Activated CD8-positive, alpha-beta memory T cell treated with anti-CD3 and anti-CD28 coated beads for 36 hours (primary cell): ENCODE data around the gene KRT40. TPM values are rescaled to one million over a fixed set of nuclear protein-coding genes. Genes with fewer than 3 reads are reported as not detected.

ENCODE experiments used
- CTCF ChIA-PET: fragments of 350-600 bp; sonication (Branson Sonifier 250); formaldehyde crosslinking; loops from one replicate; lab custom pipeline; 2021; ENCODE audit warnings: antibody characterized with exemption; lab: Charles Lee
- POLR2A ChIA-PET: fragments of 350-600 bp; sonication (Branson Sonifier 250); formaldehyde crosslinking; loops from one replicate; lab custom pipeline; 2021; ENCODE audit warnings: antibody characterized with exemption; lab: Charles Lee
- total RNA-seq, 2 experiments: library from RNA; stranded (reverse); gene quantifications; one replicate each; pipeline ENCODE4 v1.2.3, GENCODE V29; 2021

The KRT40 gene
- not detected for total RNA-seq

- POLR2A ChIA-PET: no interaction called here
- CTCF ChIA-PET: no interaction called here
These were observed at the start of gene KRT40 for GRCh38 chr17:40984226-40984625. KRT40 (minus strand) TSS chr17:40984326; CDS start chr17:40984273, 53 bp downstream.

- ChIA-PET CTCF (interaction anchor here (1.2 kb wide), 1 partner anchor 9 kb away, joined by 3 read pairs; no protein-coding TSS in a partner anchor), POLR2A (no interaction called here)
These were observed 45.6 kb upstream of the KRT40 start, which contains the start of gene KRTAP1-4 for GRCh38 chr17:41029633-41030245. KRTAP1-4 (minus strand) TSS chr17:41030195; CDS start chr17:41030078, 117 bp downstream.

DNA sequence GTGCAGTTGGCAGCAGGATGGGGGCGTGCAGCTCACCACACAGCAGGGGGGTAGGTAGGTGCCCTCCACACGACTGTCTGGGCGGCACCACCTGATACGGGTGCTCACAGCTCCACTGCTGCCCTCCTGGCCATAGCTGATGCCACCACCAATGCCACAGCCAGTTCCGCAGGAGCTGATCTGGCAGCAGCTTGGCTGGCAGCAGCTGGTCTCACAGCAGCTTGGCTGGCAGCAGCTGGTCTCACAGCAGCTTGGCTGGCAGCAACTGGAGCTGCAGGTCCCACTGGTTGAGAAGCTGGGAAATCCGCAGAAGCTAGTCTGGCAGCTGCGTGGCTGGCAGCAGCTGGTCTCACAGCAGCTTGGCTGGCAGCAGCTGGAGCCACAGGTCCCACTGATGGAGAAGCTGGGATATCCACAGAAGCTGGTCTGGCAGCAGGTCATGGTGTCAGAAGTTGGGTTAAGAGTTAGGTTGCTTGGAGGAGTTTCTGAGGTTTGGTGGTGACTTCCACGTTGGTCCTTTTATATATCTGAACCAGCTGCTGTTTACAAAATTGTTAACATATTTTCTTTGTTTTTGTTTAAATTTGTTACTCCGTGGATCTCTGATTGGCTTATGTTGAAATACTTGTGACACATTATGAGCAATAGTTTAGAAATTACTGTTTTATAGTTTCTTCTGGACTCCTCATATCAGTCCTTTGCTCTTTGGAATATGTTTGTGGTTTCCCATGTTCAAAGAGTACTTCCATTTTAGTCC is 42.8 kb upstream of the KRT40 start, which contains the start of gene KRTAP1-5:
Gene KRTAP1-5, minus strand, starts transcription at position 494 of the 757 bp plus-strand sequence. Its CDS starts 53 bp downstream, at position 441.
- POLR2A ChIA-PET: no interaction called here
- CTCF ChIA-PET: interaction anchor here (0.7 kb wide), 1 partner anchor 18 kb away, joined by 3 read pairs; the partner anchor contains the start of gene KRTAP3-1

DNA sequence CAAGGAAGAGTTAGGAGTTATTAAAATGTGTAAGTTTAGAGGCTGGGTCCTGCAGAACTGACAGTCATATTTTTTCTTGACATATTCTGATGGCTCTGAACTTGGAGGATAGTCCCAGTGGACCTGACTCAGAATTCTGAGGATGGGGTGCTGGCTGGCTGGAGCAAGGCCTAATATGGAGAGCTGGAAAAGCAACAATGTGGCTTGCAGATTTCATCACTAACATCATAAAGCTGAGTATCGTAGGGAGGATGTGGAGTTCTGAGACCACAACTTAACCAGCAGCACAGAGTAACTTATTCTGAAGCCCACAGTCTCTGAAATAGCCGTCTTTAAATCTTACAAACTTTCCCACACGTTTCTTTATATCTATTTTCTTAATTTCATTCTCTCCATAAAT is 40.6 kb upstream of the KRT40 start:
- ChIA-PET CTCF (no interaction called here), POLR2A (no interaction called here)

- ChIA-PET CTCF (interaction anchor here (1.3 kb wide), 1 partner anchor 9 kb away, joined by 3 read pairs; no protein-coding TSS in a partner anchor), POLR2A (no interaction called here)
These were observed 36.2 kb upstream of the KRT40 start for GRCh38 chr17:41020336-41020735.

- ChIA-PET POLR2A (no interaction called here), CTCF (no interaction called here)
These were observed 35.3 kb upstream of the KRT40 start for GRCh38 chr17:41019415-41019814.

- ChIA-PET CTCF (no interaction called here), POLR2A (no interaction called here)
These were observed 34.4 kb upstream of the KRT40 start for GRCh38 chr17:41018541-41018940.

- POLR2A ChIA-PET: no interaction called here
- CTCF ChIA-PET: interaction anchor here (0.5 kb wide), 1 partner anchor 88 kb away, joined by 3 read pairs; no protein-coding TSS in a partner anchor
These were observed 32.6 kb upstream of the KRT40 start for GRCh38 chr17:41016578-41017215.

- CTCF ChIA-PET: no interaction called here
- POLR2A ChIA-PET: no interaction called here
These were observed 31.3 kb upstream of the KRT40 start for GRCh38 chr17:41015454-41015853.

DNA sequence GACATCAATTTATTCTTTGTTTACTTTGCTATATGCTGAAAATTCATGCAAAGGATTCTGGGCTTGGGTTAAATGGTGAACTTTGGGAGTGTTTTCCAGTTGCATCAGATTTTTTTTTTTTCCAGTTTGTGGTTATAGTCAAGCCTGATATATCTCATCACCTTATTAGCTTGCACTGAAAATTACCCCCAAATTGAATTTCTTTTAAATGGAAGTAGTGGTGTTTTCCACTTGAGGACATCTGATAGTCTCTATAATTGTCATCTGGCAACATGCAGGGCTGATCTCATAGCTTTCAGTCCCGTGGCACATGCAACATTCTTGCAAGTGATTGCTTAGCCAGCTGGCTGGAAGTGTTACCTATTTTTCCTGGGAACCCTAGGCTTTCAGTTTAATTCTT is 29.5 kb upstream of the KRT40 start:
- POLR2A ChIA-PET: no interaction called here
- CTCF ChIA-PET: no interaction called here

DNA sequence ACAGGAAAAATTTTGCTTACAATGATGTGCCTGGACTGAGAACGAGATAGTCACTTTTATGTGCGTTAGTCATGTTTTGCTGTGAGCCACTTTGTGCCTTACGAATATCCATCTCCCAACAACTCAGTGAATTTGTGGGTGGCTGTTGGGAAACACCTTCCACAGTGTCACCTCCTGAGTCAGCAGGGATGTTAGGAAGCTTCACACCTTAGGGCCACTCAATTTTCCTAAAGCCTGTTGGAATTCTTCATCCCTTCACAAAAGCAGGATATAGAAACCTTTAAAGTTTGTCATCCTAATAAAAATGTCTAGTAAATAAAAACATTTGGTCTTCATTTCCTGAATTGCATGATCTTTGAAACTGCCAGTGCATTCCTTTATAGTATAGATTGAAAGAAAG is 29.1 kb upstream of the KRT40 start:
- ChIA-PET POLR2A (no interaction called here), CTCF (no interaction called here)

GRCh38 chr17:41012326-41013120 is 28.4 kb upstream of the KRT40 start:
- ChIA-PET CTCF (no interaction called here), POLR2A (no interaction called here)

- CTCF ChIA-PET: no interaction called here
- POLR2A ChIA-PET: no interaction called here
These were observed 26.3 kb upstream of the KRT40 start for GRCh38 chr17:41010441-41010840.

DNA sequence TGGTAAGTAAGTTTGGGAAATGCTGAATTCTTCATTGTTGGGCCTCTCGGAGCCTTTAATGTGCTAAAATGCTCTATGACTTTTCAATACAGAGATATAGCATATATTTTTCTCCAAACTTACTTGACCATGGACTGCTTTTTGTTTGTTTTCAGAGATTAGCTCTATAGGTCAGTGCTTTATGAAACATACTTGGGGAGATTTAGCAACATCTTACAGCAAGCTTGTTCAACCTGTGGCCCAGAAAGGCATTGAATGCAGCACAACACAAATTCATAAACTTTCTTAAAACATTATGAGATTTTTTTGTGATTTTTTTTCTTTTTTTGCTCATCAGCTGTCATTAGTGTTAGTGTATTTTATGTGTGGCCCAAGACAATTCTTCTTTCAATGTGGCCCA is 25.8 kb upstream of the KRT40 start:
- POLR2A ChIA-PET: no interaction called here
- CTCF ChIA-PET: interaction anchor here (1.0 kb wide), 1 partner anchor 17 kb away, joined by 3 read pairs; the partner anchor contains the start of gene KRTAP1-5

- ChIA-PET CTCF (interaction anchor here (1.0 kb wide), 1 partner anchor 17 kb away, joined by 3 read pairs; the partner anchor contains the start of gene KRTAP1-5), POLR2A (no interaction called here)
These were observed 25.2 kb upstream of the KRT40 start for GRCh38 chr17:41009301-41009760.

GRCh38 chr17:41008811-41009210 is 24.7 kb upstream of the KRT40 start, which contains the start of gene KRTAP3-1:
KRTAP3-1 (minus strand) TSS chr17:41009128; CDS start chr17:41009074, 54 bp downstream.
- CTCF ChIA-PET: interaction anchor here (1.0 kb wide), 1 partner anchor 18 kb away, joined by 3 read pairs; the partner anchor contains the start of gene KRTAP1-5
- POLR2A ChIA-PET: no interaction called here

DNA sequence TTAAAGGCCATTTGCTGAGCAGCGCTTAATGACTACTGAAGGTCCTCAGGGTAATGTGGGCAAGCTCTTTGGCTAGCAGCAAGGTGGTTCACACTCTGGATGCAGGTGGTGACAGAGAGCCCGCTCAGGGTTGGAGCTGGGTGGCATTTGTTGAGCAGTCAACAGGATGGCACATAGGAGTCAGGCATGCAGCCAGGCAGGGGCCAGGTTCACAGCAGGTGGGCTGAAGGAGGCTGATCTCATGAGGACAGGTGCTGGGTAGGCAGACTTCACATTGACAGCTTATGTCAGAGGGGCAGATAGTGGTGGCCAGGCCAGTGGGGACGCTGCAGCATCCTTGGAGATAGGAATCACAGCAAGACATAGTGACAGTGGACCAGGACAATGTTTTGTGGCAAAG is 20.3 kb upstream of the KRT40 start:
- ChIA-PET POLR2A (no interaction called here), CTCF (no interaction called here)

DNA sequence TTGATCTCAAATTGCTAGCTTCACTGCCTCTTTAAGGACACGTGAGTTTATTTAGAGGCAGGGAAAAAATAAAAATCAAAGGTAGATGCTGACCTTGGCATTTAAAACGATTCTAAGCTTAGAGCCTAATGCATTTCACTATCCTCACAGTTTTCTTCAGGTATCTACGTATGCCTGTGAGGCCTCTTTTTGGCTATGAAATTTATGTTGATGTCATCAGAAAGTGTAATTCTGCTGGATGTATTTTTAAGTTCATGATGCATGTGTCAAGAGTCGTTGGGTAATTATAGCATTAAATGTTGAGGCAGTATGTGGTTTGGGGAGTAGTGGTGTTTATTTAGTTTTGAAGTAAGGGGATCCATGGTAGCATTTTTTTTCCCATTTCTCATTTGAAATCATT is 19.8 kb upstream of the KRT40 start:
- ChIA-PET POLR2A (no interaction called here), CTCF (no interaction called here)

DNA sequence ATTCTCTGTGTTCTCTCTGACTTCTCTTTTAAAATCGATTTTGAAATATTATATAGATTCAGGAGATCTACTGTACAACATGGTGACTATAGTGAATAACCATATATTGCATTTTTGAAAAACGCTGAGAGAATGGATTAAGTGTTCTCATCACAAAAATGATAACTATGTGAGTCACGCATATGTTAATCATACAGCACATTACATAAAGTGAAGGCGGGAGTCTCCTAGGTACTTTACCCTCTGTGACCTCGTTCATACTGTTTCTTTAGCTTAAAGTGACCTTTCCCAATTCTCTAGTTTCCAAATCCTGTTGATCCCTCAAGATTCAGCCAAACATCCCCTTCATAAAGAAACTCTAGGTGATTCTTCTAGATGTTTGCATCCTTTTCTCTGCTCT is 18.7 kb upstream of the KRT40 start:
- CTCF ChIA-PET: no interaction called here
- POLR2A ChIA-PET: no interaction called here
